ENCODE results near the gene LMX1A.

Gene LMX1A

DNA sequence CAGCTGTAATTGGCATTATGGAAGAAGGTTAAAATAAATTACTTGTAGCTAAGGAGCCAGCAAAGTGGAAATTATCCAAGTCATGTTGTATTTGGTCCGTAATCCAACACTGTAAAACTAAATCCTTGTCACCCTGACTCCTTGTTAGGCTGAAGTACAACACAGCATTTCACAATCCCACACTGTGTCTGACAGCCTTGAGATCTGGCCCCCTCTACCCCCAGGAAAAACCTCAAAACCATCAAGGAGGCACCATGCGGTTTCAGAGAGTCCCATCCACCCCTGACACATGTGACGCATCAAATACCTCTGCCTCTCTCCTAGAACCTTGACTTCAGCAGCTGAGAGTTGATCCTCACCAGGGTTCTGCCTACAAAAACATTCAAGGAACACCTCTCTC is 41.0 kb downstream of the LMX1A start:
- TF ChIP-seq CTCF (conservative IDR thresholded peaks at IDR 0.05; ENCODE audit: low read length) (no peak), EZH2phosphoT487 (IDR thresholded peaks at IDR 0.05; ENCODE audit: borderline replicate concordance) (no peak)
- no peaks in the 10 kb centered on the region for H3K27me3 ChIP-seq (ENCODE audit: insufficient read depth, low read length, poor library complexity, severe bottlenecking)
- no peaks in the 10 kb centered on the region for H4K20me1 ChIP-seq (ENCODE audit: insufficient read depth, low read length, poor library complexity, severe bottlenecking)
- no peak overlapping the region for H3K4me2 ChIP-seq (ENCODE audit: low read depth, low read length, poor library complexity, severe bottlenecking)
- H3K9me2 ChIP-seq (replicated peaks; ENCODE audit: low read depth, low read length) = no peaks in the 10 kb centered on the region
- H3F3A ChIP-seq (ENCODE audit: low read depth) = no peaks in the 10 kb centered on the region
- no peaks in the 10 kb centered on the region for H3K79me2 ChIP-seq (ENCODE audit: insufficient read depth, low read length)
- H3K9me3 ChIP-seq (ENCODE audit: insufficient read depth, low read depth, low read length) = no peaks in the 10 kb centered on the region
- H3K4me1 ChIP-seq (ENCODE audit: insufficient read depth, low read length, poor library complexity, severe bottlenecking) = no peaks in the 10 kb centered on the region
- no peak overlapping the region for H3K4me3 ChIP-seq (ENCODE audit: low read length, poor library complexity, severe bottlenecking)
- no peaks in the 10 kb centered on the region for H3K36me3 ChIP-seq (ENCODE audit: insufficient read depth, low read length)
- no peak overlapping the region for H2AFZ ChIP-seq (ENCODE audit: low read length)
- H3K9ac ChIP-seq (ENCODE audit: low read depth, low read length, poor library complexity, severe bottlenecking) = no peak overlapping the region

- Histone ChIP-seq H2AFZ (ENCODE audit: low read length) (no peak overlapping the region), H4K20me1 (ENCODE audit: insufficient read depth, low read length, poor library complexity, severe bottlenecking) (no peaks in the 10 kb centered on the region), H3F3A (ENCODE audit: low read depth) (no peaks in the 10 kb centered on the region), H3K79me2 (ENCODE audit: insufficient read depth, low read length) (no peaks in the 10 kb centered on the region), H3K27me3 (ENCODE audit: insufficient read depth, low read length, poor library complexity, severe bottlenecking) (no peaks in the 10 kb centered on the region), H3K4me3 (ENCODE audit: low read length, poor library complexity, severe bottlenecking) (no peak overlapping the region), H3K9me2 (replicated peaks; ENCODE audit: low read depth, low read length) (no peaks in the 10 kb centered on the region), H3K9me3 (ENCODE audit: insufficient read depth, low read depth, low read length) (no peaks in the 10 kb centered on the region), H3K36me3 (ENCODE audit: insufficient read depth, low read length) (no peaks in the 10 kb centered on the region), H3K4me1 (ENCODE audit: insufficient read depth, low read length, poor library complexity, severe bottlenecking) (no peaks in the 10 kb centered on the region), H3K4me2 (ENCODE audit: low read depth, low read length, poor library complexity, severe bottlenecking) (no peak overlapping the region), H3K9ac (ENCODE audit: low read depth, low read length, poor library complexity, severe bottlenecking) (no peak overlapping the region)
- no peak for TF ChIP-seq CTCF (conservative IDR thresholded peaks at IDR 0.05; ENCODE audit: low read length)
- TF ChIP-seq EZH2phosphoT487 (IDR thresholded peaks at IDR 0.05; ENCODE audit: borderline replicate concordance) = no peak
Measured at GRCh38 chr1:165313903-165314302, 42.6 kb downstream of the LMX1A start.

GRCh38 chr1:165312591-165312990 is 43.9 kb downstream of the LMX1A start:
- H3K4me3 ChIP-seq (ENCODE audit: low read length, poor library complexity, severe bottlenecking) = no peak overlapping the region
- H2AFZ ChIP-seq (ENCODE audit: low read length) = no peak overlapping the region
- H3K4me1 ChIP-seq (ENCODE audit: insufficient read depth, low read length, poor library complexity, severe bottlenecking) = no peaks in the 10 kb centered on the region
- H3K9ac ChIP-seq (ENCODE audit: low read depth, low read length, poor library complexity, severe bottlenecking) = no peak overlapping the region
- TF ChIP-seq EZH2phosphoT487 (IDR thresholded peaks at IDR 0.05; ENCODE audit: borderline replicate concordance) (no peak), CTCF (conservative IDR thresholded peaks at IDR 0.05; ENCODE audit: low read length) (no peak)
- H3K27me3 ChIP-seq (ENCODE audit: insufficient read depth, low read length, poor library complexity, severe bottlenecking) = no peaks in the 10 kb centered on the region
- H3K79me2 ChIP-seq (ENCODE audit: insufficient read depth, low read length) = no peaks in the 10 kb centered on the region
- H3K36me3 ChIP-seq (ENCODE audit: insufficient read depth, low read length) = no peaks in the 10 kb centered on the region
- no peaks in the 10 kb centered on the region for H3F3A ChIP-seq (ENCODE audit: low read depth)
- H3K9me3 ChIP-seq (ENCODE audit: insufficient read depth, low read depth, low read length) = no peaks in the 10 kb centered on the region
- no peaks in the 10 kb centered on the region for H3K9me2 ChIP-seq (replicated peaks; ENCODE audit: low read depth, low read length)
- no peak overlapping the region for H3K4me2 ChIP-seq (ENCODE audit: low read depth, low read length, poor library complexity, severe bottlenecking)
- H4K20me1 ChIP-seq (ENCODE audit: insufficient read depth, low read length, poor library complexity, severe bottlenecking) = no peaks in the 10 kb centered on the region
